TTC549 (cell line): ENCODE data around the gene MOSPD3.

Experiments used
- FAIRE-seq: peaks from 2 replicates; lab custom pipeline; 2012; peaks lifted over from hg19 to GRCh38; lab: Jason Lieb, UNC

The MOSPD3 gene

GRCh38 chr7:100595188-100595587 lies 17.2 kb upstream of the MOSPD3 start:
- FAIRE-seq = no peak

GRCh38 chr7:100598425-100598824 lies 13.9 kb upstream of the MOSPD3 start:
- no peak for FAIRE-seq

GRCh38 chr7:100599911-100600729 lies 12.2 kb upstream of the MOSPD3 start:
- no peak for FAIRE-seq

GRCh38 chr7:100600730-100601038 lies 11.7 kb upstream of the MOSPD3 start:
- FAIRE-seq = no peak

- no peak for FAIRE-seq
These were observed 9.2 kb upstream of the MOSPD3 start for GRCh38 chr7:100602889-100603725.

- no peak for FAIRE-seq
These were observed 8.7 kb upstream of the MOSPD3 start for GRCh38 chr7:100603726-100604027.

- FAIRE-seq = no peak
These were observed 8.0 kb upstream of the MOSPD3 start for GRCh38 chr7:100604028-100604975.

GRCh38 chr7:100604976-100605911 lies 7.1 kb upstream of the MOSPD3 start:
- no peak for FAIRE-seq

GRCh38 chr7:100606313-100606712 lies 6.0 kb upstream of the MOSPD3 start:
- FAIRE-seq = no peak

GRCh38 chr7:100607111-100607510 lies 5.2 kb upstream of the MOSPD3 start:
- FAIRE-seq = no peak

GRCh38 chr7:100609958-100610357 lies 2.4 kb upstream of the MOSPD3 start:
- FAIRE-seq = no peak

GRCh38 chr7:100612730-100613390 lies 520 bp downstream of the MOSPD3 start:
- no peak for FAIRE-seq

GRCh38 chr7:100613412-100614175 lies 1.3 kb downstream of the MOSPD3 start:
- FAIRE-seq = no peak

- FAIRE-seq = no peak
These were observed 2.0 kb downstream of the MOSPD3 start for GRCh38 chr7:100614308-100614861.

GRCh38 chr7:100620239-100620638 lies 7.9 kb downstream of the MOSPD3 start:
- no peak for FAIRE-seq

GRCh38 chr7:100620804-100621203 lies 8.5 kb downstream of the MOSPD3 start:
- no peak for FAIRE-seq

GRCh38 chr7:100621554-100621953 lies 9.2 kb downstream of the MOSPD3 start:
- no peak for FAIRE-seq

GRCh38 chr7:100623951-100624824 lies 11.8 kb downstream of the MOSPD3 start:
- no peak for FAIRE-seq

- no peak for FAIRE-seq
These were observed 13.7 kb downstream of the MOSPD3 start for GRCh38 chr7:100626055-100626454.
